NK-92 (cell line): ENCODE data around the gene CAPN14.

Experiments
- DNase-seq: peaks from one replicate; lab custom pipeline; 2025; ENCODE audit not compliant: unreplicated experiment; lab: John Stamatoyannopoulos, UW

The CAPN14 gene

GRCh38 chr2:31148514-31148913 is 68.8 kb downstream of the CAPN14 start:
- no peak for DNase-seq

- DNase-seq: no peak
Observed at GRCh38 chr2:31147645-31148044, 69.7 kb downstream of the CAPN14 start.

GRCh38 chr2:31142110-31142509 is 75.2 kb downstream of the CAPN14 start:
- no peak for DNase-seq

GRCh38 chr2:31141443-31142085 is 75.8 kb downstream of the CAPN14 start:
- no peak for DNase-seq

GRCh38 chr2:31140151-31140550 is 77.2 kb downstream of the CAPN14 start:
- DNase-seq: no peak

GRCh38 chr2:31139671-31140070 is 77.6 kb downstream of the CAPN14 start:
- DNase-seq: no peak

GRCh38 chr2:31138037-31138962 is 79.0 kb downstream of the CAPN14 start, which contains the start of gene GALNT14:
Gene GALNT14 (minus strand): TSS chr2:31138440. CDS start chr2:31138086, 354 bp downstream.
- DNase-seq: no peak

GRCh38 chr2:31137211-31138036 is 79.9 kb downstream of the CAPN14 start:
- DNase-seq: no peak

GRCh38 chr2:31136732-31137131 is 80.6 kb downstream of the CAPN14 start:
- DNase-seq: no peak

GRCh38 chr2:31136000-31136399 is 81.3 kb downstream of the CAPN14 start:
- DNase-seq: no peak

GRCh38 chr2:31134480-31134879 is 82.8 kb downstream of the CAPN14 start:
- DNase-seq: no peak

GRCh38 chr2:31132786-31133185 is 84.5 kb downstream of the CAPN14 start:
- DNase-seq: no peak

- DNase-seq: no peak
Observed at GRCh38 chr2:31131871-31132270, 85.4 kb downstream of the CAPN14 start.

GRCh38 chr2:31129375-31130171 is 87.7 kb downstream of the CAPN14 start:
- DNase-seq: no peak

GRCh38 chr2:31127931-31128330 is 89.4 kb downstream of the CAPN14 start:
- DNase-seq: no peak

- DNase-seq: no peak
Observed at GRCh38 chr2:31125918-31126695, 91.2 kb downstream of the CAPN14 start.

- DNase-seq: no peak
Observed at GRCh38 chr2:31124904-31125303, 92.4 kb downstream of the CAPN14 start.
